ENCODE results near the gene PPP1R3A.

PPP1R3A gene

DNA sequence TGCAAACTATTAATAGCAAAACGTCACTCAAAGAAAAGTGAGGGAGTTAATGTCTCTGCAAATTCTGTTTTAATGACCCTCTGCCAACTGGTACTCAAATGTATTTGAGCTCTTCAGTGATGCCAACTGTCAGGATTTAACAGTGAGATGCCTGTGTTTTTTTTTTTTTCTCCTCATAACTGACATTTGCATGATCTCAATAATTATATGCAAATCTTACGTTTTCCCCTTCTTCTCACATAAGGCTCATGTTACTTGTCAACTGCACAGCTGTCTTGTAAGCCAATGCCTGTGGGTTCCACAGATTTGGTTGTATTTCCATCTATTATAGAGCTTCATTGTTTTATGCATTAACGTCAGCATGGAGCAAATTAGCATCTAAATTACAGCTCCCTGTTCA lies 38.2 kb downstream of the PPP1R3A start:
- no peak for DNase-seq

DNA sequence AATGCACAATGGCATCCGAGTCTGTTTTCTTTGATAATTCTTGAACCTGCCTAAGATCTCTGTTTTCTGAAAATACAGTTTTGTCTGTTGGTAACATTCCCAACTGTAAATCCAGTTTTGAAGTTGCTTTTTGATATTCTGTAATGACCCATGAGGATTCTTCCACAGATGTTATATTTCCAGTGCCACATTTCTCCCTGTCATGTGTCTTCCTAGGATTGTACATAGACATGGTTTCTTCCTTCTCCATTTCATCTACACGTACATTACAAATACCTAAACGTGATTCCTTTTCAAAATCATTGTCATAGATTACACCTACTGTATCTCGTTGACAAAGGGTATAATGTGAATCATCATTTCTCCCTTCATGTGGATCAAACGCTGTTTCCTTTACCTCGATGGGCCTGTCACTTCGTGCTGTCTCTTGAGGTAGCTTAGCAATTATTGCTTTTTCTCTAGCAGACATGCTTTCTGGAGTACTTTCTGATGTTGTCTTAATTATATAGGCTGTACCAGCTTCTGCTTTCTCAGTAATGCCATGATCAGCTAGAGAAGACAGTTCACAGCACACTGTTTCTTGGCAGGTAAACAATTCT lies 40.3 kb downstream of the PPP1R3A start:
- no peak for DNase-seq

DNA sequence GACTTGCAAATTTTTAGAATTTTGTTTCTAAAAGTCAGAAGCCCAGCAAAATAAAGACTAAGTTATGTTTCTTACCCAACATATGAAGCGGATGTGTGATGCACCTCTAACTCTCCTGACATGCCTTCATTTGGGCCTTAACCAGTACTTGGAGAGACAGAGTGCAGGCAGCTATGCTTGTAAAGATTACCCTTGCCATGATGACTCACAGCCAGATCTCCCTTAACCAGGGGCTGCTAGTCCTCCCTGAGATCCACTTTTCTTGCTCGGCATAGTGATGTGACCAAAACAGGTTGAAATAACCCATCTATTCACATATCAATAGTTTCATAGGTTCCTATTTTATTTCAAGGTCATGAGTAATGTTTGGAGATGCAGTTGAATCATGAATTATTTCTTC lies 43.6 kb downstream of the PPP1R3A start:
- no peak for DNase-seq

DNA sequence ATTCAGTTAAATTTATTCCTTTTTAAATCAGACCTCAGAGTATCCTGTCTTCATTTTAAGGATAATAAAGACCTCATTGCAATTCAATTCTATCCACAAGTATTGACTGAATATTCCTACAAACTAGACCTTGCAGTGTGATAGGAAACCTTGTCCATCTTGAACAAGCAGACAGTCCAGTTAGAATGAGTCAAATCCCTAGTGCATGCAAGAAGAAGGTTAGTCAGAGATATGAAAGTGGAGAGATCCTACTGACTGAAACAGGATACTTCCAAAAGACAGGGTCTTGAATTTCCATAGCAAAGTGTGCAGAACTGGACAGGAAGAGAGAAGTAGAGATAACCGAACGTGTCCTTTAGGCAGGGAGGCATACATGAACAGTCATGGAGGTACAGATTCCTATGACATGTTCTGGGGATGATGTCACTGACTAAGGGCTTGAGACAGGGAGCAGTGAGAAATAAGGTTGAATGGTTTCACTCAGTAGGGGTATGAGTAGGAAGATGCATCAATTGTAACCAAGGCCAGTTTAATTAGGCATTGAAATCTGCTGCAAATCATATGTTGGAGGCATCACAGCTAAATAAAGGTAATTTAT lies 45.2 kb downstream of the PPP1R3A start:
- DNase-seq, result no peak

DNA sequence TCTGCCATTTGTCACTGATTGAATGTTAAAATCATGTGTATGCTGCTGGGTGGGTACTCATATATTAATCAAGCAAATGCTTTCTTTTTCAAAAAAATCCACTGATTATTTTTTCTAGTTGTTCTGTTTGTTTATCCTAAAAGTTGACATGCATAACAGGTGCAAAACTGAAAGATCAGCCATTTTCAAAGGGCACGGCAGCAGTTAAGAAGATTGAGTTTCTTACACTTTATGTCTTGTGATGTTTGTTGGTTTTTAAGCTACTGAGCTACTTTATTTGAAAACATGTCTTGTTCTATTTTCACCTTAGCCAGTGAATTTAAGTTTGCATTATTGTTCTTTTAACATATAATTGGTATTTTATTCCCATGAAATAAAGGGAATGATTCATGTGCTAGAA lies 45.8 kb downstream of the PPP1R3A start:
- no peak for DNase-seq

DNA sequence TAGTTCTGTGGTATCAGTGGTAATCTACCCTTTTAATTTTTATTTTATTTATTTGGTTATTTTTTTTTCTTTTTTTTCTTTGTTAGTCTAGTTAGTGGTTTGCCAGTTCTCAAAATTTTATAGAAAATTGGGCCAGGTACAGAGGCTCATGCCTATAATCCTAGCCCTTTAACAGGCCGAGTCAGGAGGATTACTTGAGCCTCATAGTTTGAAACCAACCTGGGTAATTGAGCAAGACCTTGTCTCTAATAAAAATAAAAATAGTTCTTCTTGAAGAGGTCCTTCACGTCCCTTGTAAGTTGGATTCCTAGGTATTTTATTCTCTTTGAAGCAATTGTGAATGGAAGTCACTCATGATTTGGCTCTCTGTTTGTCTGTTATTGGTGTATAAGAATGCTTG lies 51.5 kb downstream of the PPP1R3A start:
- DNase-seq, result no peak

DNA sequence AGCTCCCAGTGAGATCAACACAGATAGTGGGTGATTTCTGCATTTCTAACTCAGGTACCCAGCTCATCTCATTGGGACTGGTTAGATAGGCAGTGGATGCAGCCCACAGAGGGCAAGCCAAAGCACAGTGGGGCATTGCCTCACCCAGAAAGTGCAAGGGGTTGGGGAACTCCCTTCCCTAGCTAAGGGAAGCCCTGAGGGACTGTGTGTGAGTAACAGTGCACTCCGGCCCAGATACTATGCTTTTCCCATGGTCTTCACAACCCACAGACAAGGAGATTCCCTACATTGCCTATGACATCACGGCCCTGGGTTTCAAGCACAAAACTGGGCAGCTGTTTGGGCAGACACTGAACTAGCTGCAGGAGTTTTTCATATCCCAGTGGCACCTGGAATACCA lies 62.8 kb downstream of the PPP1R3A start:
- DNase-seq, result no peak

DNA sequence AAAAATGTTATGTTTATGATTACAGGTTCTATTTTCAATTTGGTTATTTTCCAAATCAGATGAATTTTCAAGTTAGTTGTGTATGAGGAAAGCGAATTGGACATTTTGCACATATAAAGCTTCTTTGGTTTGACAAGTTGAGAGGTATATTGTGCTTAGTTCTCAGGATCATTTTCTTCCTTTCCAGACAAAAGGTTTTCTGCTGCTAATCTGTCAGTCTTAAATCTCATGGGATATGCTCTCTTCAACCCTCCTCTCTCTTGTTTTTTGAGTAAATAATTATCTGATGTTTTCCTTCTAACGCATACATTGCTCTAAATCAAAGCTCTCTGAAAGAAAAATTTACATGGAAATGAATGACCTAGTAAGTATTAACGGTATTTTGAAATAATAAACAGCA lies 77.9 kb downstream of the PPP1R3A start:
- no peak for DNase-seq

DNA sequence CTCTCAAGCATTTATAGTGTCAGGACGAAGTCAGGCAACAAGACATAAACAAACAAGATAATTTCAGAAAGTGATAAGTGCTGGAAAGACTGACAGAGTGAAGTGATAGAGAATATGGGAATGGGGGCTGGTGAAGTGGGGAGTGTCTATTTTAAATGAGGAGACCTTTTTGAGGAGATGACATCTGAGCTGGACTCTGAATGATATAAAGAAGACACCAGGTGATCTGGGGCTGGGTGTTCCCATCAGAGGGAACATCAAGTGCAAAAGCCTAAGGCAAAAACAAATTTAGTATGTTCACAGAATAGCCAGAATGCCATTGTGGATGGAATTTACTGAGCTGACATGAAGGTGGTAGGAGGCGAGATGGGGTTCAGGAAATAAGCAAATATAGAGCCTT lies 83.4 kb downstream of the PPP1R3A start:
- DNase-seq, result no peak

DNA sequence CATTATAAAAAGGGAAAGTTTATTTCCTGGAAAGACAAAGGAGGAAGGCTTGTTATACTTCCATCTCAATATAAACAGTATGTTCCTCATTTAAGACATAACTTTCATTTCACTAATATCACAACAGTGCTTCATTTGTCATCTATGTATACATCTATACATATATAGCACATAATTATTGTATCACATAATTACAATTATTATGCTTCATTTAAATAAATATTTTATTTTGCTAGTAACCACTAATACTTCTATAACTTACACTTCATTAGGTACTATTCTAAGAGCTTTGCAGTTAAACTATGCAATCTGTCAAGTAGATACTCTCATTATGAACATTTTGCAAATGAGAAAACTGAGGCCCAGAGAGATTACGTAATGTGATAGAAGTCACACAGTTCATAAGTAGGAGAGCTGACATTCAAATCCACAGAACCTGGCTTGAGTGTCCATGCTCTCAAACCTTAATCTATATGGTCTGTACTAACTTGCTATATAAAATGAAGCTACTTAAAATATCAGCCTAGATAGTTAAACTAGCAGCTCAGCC lies 86.5 kb downstream of the PPP1R3A start:
- DNase-seq, result no peak

DNA sequence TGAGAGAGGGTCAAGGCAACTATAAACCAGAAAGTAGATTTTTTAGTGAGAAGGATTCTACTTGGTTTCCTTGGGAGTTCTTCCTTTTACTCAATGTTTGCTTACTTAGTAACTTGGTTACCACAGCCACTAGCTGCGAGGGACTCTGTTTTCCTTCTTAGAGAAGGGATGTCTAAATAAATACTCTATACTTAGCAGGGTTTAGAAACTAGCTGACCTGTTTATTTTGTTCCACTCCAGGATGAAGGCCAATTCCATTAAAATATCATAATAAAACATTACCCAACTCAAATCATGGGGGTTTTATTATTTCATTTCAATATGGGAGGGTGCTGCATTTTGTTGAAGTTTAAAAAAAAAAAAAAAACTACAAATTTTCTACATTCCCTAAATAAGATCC lies 87.3 kb downstream of the PPP1R3A start:
- DNase-seq, result no peak

DNA sequence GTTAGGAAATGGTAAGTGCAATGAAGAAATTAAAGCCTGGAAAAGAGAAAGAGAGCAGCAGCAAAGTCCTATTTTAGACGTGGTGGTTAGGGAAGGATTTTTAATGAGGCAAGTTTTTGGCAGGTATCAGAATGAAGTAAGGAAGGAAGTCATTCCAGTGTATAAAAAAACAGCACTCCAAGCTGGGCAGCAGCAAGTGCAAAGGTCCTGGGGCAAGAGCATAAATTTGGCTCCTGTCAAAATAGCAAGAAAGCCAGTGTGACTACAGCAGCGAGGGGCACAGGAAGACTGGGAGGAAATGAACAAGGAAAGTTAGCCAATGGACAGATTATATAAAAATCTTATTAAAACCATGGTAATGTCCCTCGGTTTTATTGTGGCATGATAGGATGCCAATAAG lies 90.2 kb downstream of the PPP1R3A start:
- no peak for DNase-seq
